Measurements from ENCODE around the gene SMPX.
"Not testable (repeated sequence)": the region's sequence is repeated elsewhere in the genome, so short reads cannot be mapped to it uniquely, and the experiment has no call there.

SMPX gene

GRCh38 chrX:21757960-21758359 lies at the start of gene SMPX:
Gene SMPX, minus strand, starts transcription at chrX:21758116. Its CDS starts 3,826 bp downstream, at chrX:21754290.
- DNase-seq = no peak

GRCh38 chrX:21806691-21807090 lies 48.8 kb upstream of the SMPX start:
- DNase-seq = no peak

- DNase-seq = no peak
Measured at GRCh38 chrX:21802839-21803238, 44.9 kb upstream of the SMPX start.

GRCh38 chrX:21802054-21802670 lies 44.2 kb upstream of the SMPX start:
- DNase-seq = no peak

- no peak for DNase-seq
Measured at GRCh38 chrX:21800344-21800770, 42.4 kb upstream of the SMPX start.

- DNase-seq = no peak
Measured at GRCh38 chrX:21799767-21800166, 41.9 kb upstream of the SMPX start.

- no peak for DNase-seq
Measured at GRCh38 chrX:21798677-21799219, 40.8 kb upstream of the SMPX start.

GRCh38 chrX:21781976-21782375 lies 24.1 kb upstream of the SMPX start:
- no peak for DNase-seq

GRCh38 chrX:21781525-21781924 lies 23.6 kb upstream of the SMPX start:
- no peak for DNase-seq

- DNase-seq = no peak
Measured at GRCh38 chrX:21779095-21779494, 21.2 kb upstream of the SMPX start.

- no peak for DNase-seq
Measured at GRCh38 chrX:21778236-21778635, 20.3 kb upstream of the SMPX start.

- DNase-seq = not testable (repeated sequence)
Measured at GRCh38 chrX:21775128-21775527, 17.2 kb upstream of the SMPX start.

GRCh38 chrX:21773036-21773435 lies 15.1 kb upstream of the SMPX start:
- peak; percentile 2 for DNase-seq

- DNase-seq = no peak
Measured at GRCh38 chrX:21770631-21771321, 12.9 kb upstream of the SMPX start.

- DNase-seq = no peak
Measured at GRCh38 chrX:21766101-21766500, 8.2 kb upstream of the SMPX start.

- no peak for DNase-seq
Measured at GRCh38 chrX:21764008-21764407, 6.1 kb upstream of the SMPX start.

GRCh38 chrX:21758488-21758887 lies 572 bp upstream of the SMPX start:
- DNase-seq = no peak

- no peak for DNase-seq
Measured at GRCh38 chrX:21756785-21757529, 959 bp downstream of the SMPX start.

- no peak for DNase-seq
Measured at GRCh38 chrX:21749924-21750323, 8.0 kb downstream of the SMPX start.

GRCh38 chrX:21748235-21748634 lies 9.7 kb downstream of the SMPX start:
- DNase-seq = no peak

- DNase-seq = no peak
Measured at GRCh38 chrX:21747558-21747957, 10.4 kb downstream of the SMPX start.

GRCh38 chrX:21745756-21746155 lies 12.2 kb downstream of the SMPX start:
- DNase-seq = peak; percentile 33

- no peak for DNase-seq
Measured at GRCh38 chrX:21744721-21745120, 13.2 kb downstream of the SMPX start.

- no peak for DNase-seq
Measured at GRCh38 chrX:21744060-21744459, 13.9 kb downstream of the SMPX start.

Data from CD4-positive, alpha-beta T cell treated with Interleukin-17A for 1 hour (primary cell).